Smooth muscle cell (in vitro differentiated cells): ENCODE results near the gene MYT1. TPM values are rescaled to one million over a fixed set of nuclear protein-coding genes. Genes with fewer than 3 reads are reported as not detected.

ENCODE experiments used
- DNase-seq: peaks from one replicate; lab custom pipeline; 2025; ENCODE audit not compliant: unreplicated experiment; lab: John Stamatoyannopoulos, UW
- H2AFZ ChIP-seq: fragments of 200-600 bp; sonication (generic); 2 replicates; pipeline ENCODE4 v1.6.0; 2016; ENCODE audit warnings: antibody characterized with exemption, low read depth, mild to moderate bottlenecking
- H3F3A ChIP-seq: fragments of 200-600 bp; sonication (generic); 2 replicates; pipeline ENCODE4 v1.6.0; 2017; ENCODE audit warnings: antibody characterized with exemption, low read depth
- H3K27ac ChIP-seq: fragments of 200-600 bp; sonication (generic); 2 replicates; pipeline ENCODE4 v1.5.1; 2016; ENCODE audit warnings: low read depth, mild to moderate bottlenecking
- H3K27me3 ChIP-seq: fragments of 200-600 bp; sonication (generic); 2 replicates; pipeline ENCODE4 v1.6.1; 2016; ENCODE audit warnings: low read depth, mild to moderate bottlenecking
- H3K36me3 ChIP-seq: fragments of 200-600 bp; sonication (generic); 2 replicates; pipeline ENCODE4 v1.5.1; 2016; ENCODE audit warnings: low read depth
- H3K4me1 ChIP-seq: fragments of 200-600 bp; sonication (generic); 2 replicates; pipeline ENCODE4 v1.5.1; 2016; ENCODE audit warnings: low read depth
- H3K4me2 ChIP-seq: fragments of 200-600 bp; sonication (generic); 2 replicates; pipeline ENCODE4 v1.6.0; 2016; ENCODE audit warnings: mild to moderate bottlenecking
- H3K4me3 ChIP-seq: fragments of 200-600 bp; sonication (generic); 2 replicates; pipeline ENCODE4 v1.5.1; 2016; ENCODE audit warnings: mild to moderate bottlenecking
- H3K79me2 ChIP-seq: fragments of 200-600 bp; sonication (generic); 2 replicates; pipeline ENCODE4 v1.6.0; 2016; ENCODE audit warnings: low read depth, mild to moderate bottlenecking
- H3K9ac ChIP-seq: fragments of 200-600 bp; sonication (generic); 2 replicates; pipeline ENCODE4 v1.6.0; 2016; ENCODE audit warnings: low read depth
- H3K9me3 ChIP-seq: fragments of 200-600 bp; sonication (generic); replicated peaks from 2 replicates; pipeline ENCODE4 v1.5.1; 2016; ENCODE audit warnings: low read depth
- H4K20me1 ChIP-seq: fragments of 200-600 bp; sonication (generic); 2 replicates; pipeline ENCODE4 v1.6.0; 2016; ENCODE audit warnings: low read depth
- CTCF ChIP-seq: fragments of 200-600 bp; sonication (generic); IDR thresholded peaks from 2 replicates; pipeline ENCODE4 v1.5.1; 2017; ENCODE audit warnings: borderline replicate concordance, mild to moderate bottlenecking, antibody characterized with exemption; ENCODE audit not compliant: insufficient read depth, poor library complexity, severe bottlenecking
- WGBS: methylation state at CpG from one replicate; pipeline ENCODE4 v1.1.7; 2016; ENCODE audit warnings: low lambda C conversion rate; 5-methylcytosine and 5-hydroxymethylcytosine counted together
- polyA plus RNA-seq: library from polyadenylated mRNA; unstranded; fragments of >200 nt; fragmentation: Nextera tagmentation; extraction: Ambion mirVana; gene quantifications from 2 replicates; pipeline ENCODE4 v1.2.1, GENCODE V29; 2016
- total RNA-seq: library from RNA; depleted of rRNA; stranded (reverse); fragments of >200 nt; gene quantifications from 2 replicates; pipeline ENCODE4 v1.2.3, GENCODE V29; 2014

Gene MYT1
- total and polyA plus RNA-seq, 2 experiments from 2014 or later = 0.09 TPM; not detected in 1

- peaks cover 3% of the 10 kb centered on the region for H3K27me3 ChIP-seq
- no peak overlapping the region for H3K27ac ChIP-seq
Observed at GRCh38 chr20:64244870-64245603, 80.8 kb downstream of the MYT1 start.

GRCh38 chr20:64245746-64246595 lies 81.7 kb downstream of the MYT1 start:
- H3K36me3 ChIP-seq = no peaks in the 10 kb centered on the region
- H3K9me3 ChIP-seq = no peaks in the 10 kb centered on the region
- 91% methylated on average over 9 of the region's 9 CpGs for WGBS
- no peaks in the 10 kb centered on the region for H3K4me1 ChIP-seq
- no peak overlapping the region for H3K9ac ChIP-seq
- no peaks in the 10 kb centered on the region for H3K79me2 ChIP-seq
- no peak overlapping the region for H3K27ac ChIP-seq
- DNase-seq = no peak
- no peaks in the 10 kb centered on the region for H3F3A ChIP-seq
- H3K4me3 ChIP-seq = no peak overlapping the region
- no peak overlapping the region for H3K4me2 ChIP-seq
- no peak overlapping the region for H2AFZ ChIP-seq
- H3K27me3 ChIP-seq = peaks cover 12% of the 10 kb centered on the region
- no peaks in the 10 kb centered on the region for H4K20me1 ChIP-seq
- no peak for TF ChIP-seq CTCF

More at GRCh38 chr20:64244870-64245603, 80.8 kb downstream of the MYT1 start:
- H2AFZ ChIP-seq = no peak overlapping the region
- no peak overlapping the region for H3K9ac ChIP-seq
- no peak for DNase-seq
- H3F3A ChIP-seq = no peaks in the 10 kb centered on the region
- no peak for TF ChIP-seq CTCF
- H3K4me2 ChIP-seq = no peak overlapping the region
- no peaks in the 10 kb centered on the region for H3K79me2 ChIP-seq
- no peak overlapping the region for H3K4me3 ChIP-seq
- H4K20me1 ChIP-seq = no peaks in the 10 kb centered on the region
- no peaks in the 10 kb centered on the region for H3K36me3 ChIP-seq
- H3K4me1 ChIP-seq = no peaks in the 10 kb centered on the region
- no peaks in the 10 kb centered on the region for H3K9me3 ChIP-seq
- whole genome bisulfite sequencing = 76% methylated on average over 8 of the region's 8 CpGs

DNA sequence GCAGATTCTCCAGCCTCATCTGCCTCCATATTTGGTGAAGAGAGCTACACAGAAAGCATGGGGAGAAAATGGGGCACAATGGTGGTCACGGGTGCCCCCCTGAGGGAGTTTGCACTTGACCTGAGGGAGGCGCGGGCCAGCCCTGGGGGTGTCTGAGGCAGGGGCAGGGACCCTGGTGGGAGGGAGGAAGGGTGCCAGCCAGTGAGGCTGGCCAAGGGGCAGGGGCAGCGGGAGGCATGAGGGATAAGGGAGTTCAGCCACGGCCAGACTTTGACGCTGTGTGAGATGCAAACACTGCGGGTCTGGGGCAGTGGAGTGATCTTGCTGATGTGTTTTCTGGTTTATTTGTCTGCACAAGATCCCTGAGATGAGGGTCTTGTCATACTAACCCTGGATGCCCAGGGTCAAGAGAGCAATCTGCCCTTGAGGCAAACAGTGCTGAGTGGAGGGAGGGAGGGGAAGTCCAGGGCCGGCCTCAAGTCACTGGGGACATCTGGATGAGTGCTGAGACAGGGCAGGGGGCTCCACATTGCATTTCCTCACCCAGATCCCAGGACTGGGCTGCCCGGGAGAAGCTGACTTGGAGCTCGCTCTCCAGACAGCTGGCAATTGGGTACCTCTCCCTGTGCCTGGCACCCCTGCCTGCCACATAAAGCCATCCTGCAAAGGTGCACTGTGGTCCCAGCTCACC lies 82.5 kb downstream of the MYT1 start:
- H3K4me2 ChIP-seq = no peak overlapping the region
- H3K27me3 ChIP-seq = peaks cover 12% of the 10 kb centered on the region
- no peaks in the 10 kb centered on the region for H3F3A ChIP-seq
- H2AFZ ChIP-seq = no peak overlapping the region
- H3K4me1 ChIP-seq = no peaks in the 10 kb centered on the region
- TF ChIP-seq CTCF = no peak
- H3K9ac ChIP-seq = no peak overlapping the region
- H3K9me3 ChIP-seq = no peaks in the 10 kb centered on the region
- H3K27ac ChIP-seq = no peak overlapping the region
- DNase-seq = no peak
- no peaks in the 10 kb centered on the region for H3K36me3 ChIP-seq
- no peaks in the 10 kb centered on the region for H3K79me2 ChIP-seq
- H3K4me3 ChIP-seq = no peak overlapping the region
- 96% methylated on average over 10 of the region's 10 CpGs for WGBS
- H4K20me1 ChIP-seq = no peaks in the 10 kb centered on the region
